ENCODE data around the gene EFNA4. TPM values are rescaled to one million over a fixed set of nuclear protein-coding genes. Genes with fewer than 3 reads are reported as not detected.

Gene EFNA4
- total RNA-seq, 1 experiment from 2014 or later = 36.7 TPM

DNA sequence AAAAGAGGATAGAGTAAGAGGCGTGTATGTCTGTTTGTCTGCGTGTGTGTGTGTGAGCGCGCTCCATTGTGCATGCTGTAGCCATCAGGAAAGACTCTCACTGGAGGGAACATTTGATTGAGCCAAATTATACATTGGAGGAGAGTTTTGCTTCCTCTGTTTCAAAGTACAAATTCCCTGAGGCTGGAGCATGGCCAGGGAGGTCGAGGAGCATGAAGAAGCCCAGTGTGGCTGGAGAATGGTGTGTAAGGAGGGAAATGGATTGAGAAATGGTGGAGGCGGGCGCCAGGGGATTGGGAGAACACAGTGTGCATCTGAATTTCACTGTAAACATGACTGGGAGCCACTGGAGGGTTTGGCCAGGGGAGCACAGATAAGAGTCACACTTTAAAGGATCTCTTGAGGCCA, 42.1 kb downstream of the EFNA4 start:
- no peaks in the 10 kb centered on the region for H3K27me3 ChIP-seq (ENCODE audit: low read length)
- H3K4me1 ChIP-seq (ENCODE audit: insufficient read depth, low read length) = no peaks in the 10 kb centered on the region
- TF ChIP-seq, protein P1, sequence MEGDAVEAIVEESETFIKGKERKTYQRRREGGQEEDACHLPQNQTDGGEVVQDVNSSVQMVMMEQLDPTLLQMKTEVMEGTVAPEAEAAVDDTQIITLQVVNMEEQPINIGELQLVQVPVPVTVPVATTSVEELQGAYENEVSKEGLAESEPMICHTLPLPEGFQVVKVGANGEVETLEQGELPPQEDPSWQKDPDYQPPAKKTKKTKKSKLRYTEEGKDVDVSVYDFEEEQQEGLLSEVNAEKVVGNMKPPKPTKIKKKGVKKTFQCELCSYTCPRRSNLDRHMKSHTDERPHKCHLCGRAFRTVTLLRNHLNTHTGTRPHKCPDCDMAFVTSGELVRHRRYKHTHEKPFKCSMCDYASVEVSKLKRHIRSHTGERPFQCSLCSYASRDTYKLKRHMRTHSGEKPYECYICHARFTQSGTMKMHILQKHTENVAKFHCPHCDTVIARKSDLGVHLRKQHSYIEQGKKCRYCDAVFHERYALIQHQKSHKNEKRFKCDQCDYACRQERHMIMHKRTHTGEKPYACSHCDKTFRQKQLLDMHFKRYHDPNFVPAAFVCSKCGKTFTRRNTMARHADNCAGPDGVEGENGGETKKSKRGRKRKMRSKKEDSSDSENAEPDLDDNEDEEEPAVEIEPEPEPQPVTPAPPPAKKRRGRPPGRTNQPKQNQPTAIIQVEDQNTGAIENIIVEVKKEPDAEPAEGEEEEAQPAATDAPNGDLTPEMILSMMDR (conservative IDR thresholded peaks at IDR 0.05; ENCODE audit: low read depth, low read length) = no peak
- TF ChIP-seq EZH2 (IDR thresholded peaks at IDR 0.05; ENCODE audit: low read length, unreplicated experiment) (no peak), EZH2phosphoT487 (IDR thresholded peaks at IDR 0.05; ENCODE audit: borderline replicate concordance, low read length) (no peak)
- ChIA-PET CTCF (no interaction called here), POLR2A (ENCODE audit: unreplicated experiment) (no interaction called here)
- H3F3A ChIP-seq (ENCODE audit: low read length, unreplicated experiment) = no peaks in the 10 kb centered on the region
- no peak for DNase-seq
- no peaks in the 10 kb centered on the region for H3K9me2 ChIP-seq (replicated peaks; ENCODE audit: low read length)
- no peaks in the 10 kb centered on the region for H3K79me2 ChIP-seq (ENCODE audit: low read length)
- BruUV-seq (replicated peaks) = no TSS peak
- H2AFZ ChIP-seq (ENCODE audit: low read length) = no peak overlapping the region
- no peak overlapping the region for H3K4me3 ChIP-seq (ENCODE audit: low read length)
- no peaks in the 10 kb centered on the region for H3K36me3 ChIP-seq (ENCODE audit: low read depth, low read length)
- H3K9me3 ChIP-seq (ENCODE audit: low read length) = no peaks in the 10 kb centered on the region
- H3K27ac ChIP-seq (ENCODE audit: low read length) = no peak overlapping the region
- intact Hi-C loops (cut with micrococcal nuclease) = no loop called here
- H3K4me2 ChIP-seq (ENCODE audit: low read length) = no peak overlapping the region
- no peak overlapping the region for H3K9ac ChIP-seq (ENCODE audit: low read length)
- H4K20me1 ChIP-seq (ENCODE audit: low read length) = no peaks in the 10 kb centered on the region
- no peak for ATAC-seq

DNA sequence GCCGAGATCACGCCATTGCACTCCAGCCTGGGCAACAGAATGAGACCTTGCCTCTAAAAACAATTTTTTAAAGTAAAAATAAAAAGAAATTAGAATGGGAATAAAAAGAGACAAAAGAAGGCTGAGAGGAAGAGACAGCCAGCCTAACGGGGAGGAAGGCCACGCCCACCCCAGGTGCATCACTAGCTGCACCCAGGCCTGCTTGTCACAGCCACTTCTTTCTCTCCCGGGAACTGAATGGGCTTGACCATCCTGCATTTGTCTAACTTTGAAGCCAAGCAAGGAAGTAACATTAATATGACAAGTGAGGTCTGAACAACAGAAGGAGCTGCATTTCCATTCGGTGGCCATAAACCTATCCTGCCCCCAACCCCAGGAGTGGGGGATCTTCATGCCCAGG, 43.3 kb downstream of the EFNA4 start:
- DNase-seq (no peak), ATAC-seq (no peak)
- Histone ChIP-seq H3K4me1 (ENCODE audit: insufficient read depth, low read length) (no peaks in the 10 kb centered on the region), H3K4me3 (ENCODE audit: low read length) (no peak overlapping the region), H2AFZ (ENCODE audit: low read length) (no peak overlapping the region), H3K36me3 (ENCODE audit: low read depth, low read length) (no peaks in the 10 kb centered on the region), H3F3A (ENCODE audit: low read length, unreplicated experiment) (no peaks in the 10 kb centered on the region), H3K27ac (ENCODE audit: low read length) (no peak overlapping the region), H3K9me2 (replicated peaks; ENCODE audit: low read length) (no peaks in the 10 kb centered on the region), H3K27me3 (ENCODE audit: low read length) (no peaks in the 10 kb centered on the region), H4K20me1 (ENCODE audit: low read length) (no peaks in the 10 kb centered on the region), H3K9ac (ENCODE audit: low read length) (no peak overlapping the region), H3K79me2 (ENCODE audit: low read length) (no peaks in the 10 kb centered on the region), H3K9me3 (ENCODE audit: low read length) (no peaks in the 10 kb centered on the region), H3K4me2 (ENCODE audit: low read length) (no peak overlapping the region)
- no TSS peak for BruUV-seq (replicated peaks)
- ChIA-PET POLR2A (ENCODE audit: unreplicated experiment) (interaction anchor here (0.6 kb wide), 1 partner anchor 80 kb away, joined by 3 read pairs; no protein-coding TSS in a partner anchor), CTCF (no interaction called here)
- intact Hi-C loops (cut with micrococcal nuclease) = no loop called here
- TF ChIP-seq, protein P1 (conservative IDR thresholded peaks at IDR 0.05; ENCODE audit: low read depth, low read length) = no peak
- TF ChIP-seq EZH2 (IDR thresholded peaks at IDR 0.05; ENCODE audit: low read length, unreplicated experiment) (no peak), EZH2phosphoT487 (IDR thresholded peaks at IDR 0.05; ENCODE audit: borderline replicate concordance, low read length) (no peak)

DNA sequence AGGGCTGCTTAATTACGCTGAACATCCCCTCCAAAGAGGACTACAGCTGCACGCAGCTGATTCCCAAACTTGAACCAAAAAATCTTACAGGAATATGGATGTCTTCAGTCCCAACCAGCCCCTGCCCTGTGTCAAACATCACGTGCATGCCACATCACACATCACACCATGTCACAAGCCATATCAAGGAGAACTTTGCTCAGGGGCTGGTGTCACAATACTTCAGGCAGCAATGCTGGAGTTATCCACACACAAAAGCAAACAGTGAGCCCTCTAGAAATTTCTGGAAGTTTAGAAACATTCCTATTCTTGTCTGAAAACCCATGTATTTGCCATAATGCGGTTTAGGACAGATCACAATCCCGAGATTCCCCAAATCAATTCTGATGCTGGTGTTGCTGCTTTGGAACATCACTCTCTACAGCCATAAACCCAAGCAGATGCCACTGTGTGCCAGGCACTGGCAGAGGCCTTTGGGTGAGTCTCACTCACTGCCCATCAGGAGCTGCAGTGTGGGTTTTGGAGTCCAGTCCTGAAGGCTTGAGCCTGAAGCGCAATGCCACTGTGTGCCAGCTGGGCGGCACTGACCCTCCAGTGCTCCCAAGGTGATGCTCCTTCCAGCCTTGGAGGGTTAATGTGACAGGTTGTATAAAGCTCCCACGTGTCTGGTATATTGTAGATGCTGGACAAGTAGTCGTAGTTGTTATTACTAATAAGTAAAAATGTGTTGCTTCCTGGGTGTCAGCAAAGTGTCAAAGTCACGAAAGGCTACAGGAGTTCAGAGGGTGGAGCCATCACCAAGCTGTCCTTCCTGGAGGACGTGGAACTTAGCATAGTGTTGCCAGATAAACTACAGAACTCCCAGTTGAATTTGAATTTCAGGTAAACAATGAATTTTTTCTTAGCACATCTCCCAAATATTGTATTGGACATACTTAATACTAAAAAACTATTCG, 44.0 kb downstream of the EFNA4 start:
- Histone ChIP-seq H3K9me3 (ENCODE audit: low read length) (no peaks in the 10 kb centered on the region), H3K27ac (ENCODE audit: low read length) (no peak overlapping the region), H4K20me1 (ENCODE audit: low read length) (no peaks in the 10 kb centered on the region), H3K79me2 (ENCODE audit: low read length) (no peaks in the 10 kb centered on the region), H3F3A (ENCODE audit: low read length, unreplicated experiment) (no peaks in the 10 kb centered on the region), H2AFZ (ENCODE audit: low read length) (no peak overlapping the region), H3K36me3 (ENCODE audit: low read depth, low read length) (no peaks in the 10 kb centered on the region), H3K9me2 (replicated peaks; ENCODE audit: low read length) (no peaks in the 10 kb centered on the region), H3K4me1 (ENCODE audit: insufficient read depth, low read length) (no peaks in the 10 kb centered on the region), H3K27me3 (ENCODE audit: low read length) (no peaks in the 10 kb centered on the region), H3K4me3 (ENCODE audit: low read length) (no peak overlapping the region), H3K4me2 (ENCODE audit: low read length) (no peak overlapping the region), H3K9ac (ENCODE audit: low read length) (no peak overlapping the region)
- ChIA-PET CTCF (no interaction called here), POLR2A (ENCODE audit: unreplicated experiment) (interaction anchor here (0.6 kb wide), 1 partner anchor 79 kb away, joined by 3 read pairs; no protein-coding TSS in a partner anchor)
- peak; percentile 51 for ATAC-seq
- TF ChIP-seq EZH2 (IDR thresholded peaks at IDR 0.05; ENCODE audit: low read length, unreplicated experiment) (no peak), EZH2phosphoT487 (IDR thresholded peaks at IDR 0.05; ENCODE audit: borderline replicate concordance, low read length) (no peak)
- TF ChIP-seq, protein P1 (conservative IDR thresholded peaks at IDR 0.05; ENCODE audit: low read depth, low read length) = no peak
- DNase-seq = no peak
- no TSS peak for BruUV-seq (replicated peaks)
- intact Hi-C loops (cut with micrococcal nuclease) = no loop called here

All from PC-3 (cell line).